ENCODE measurements around the gene FOXL2.
"Not testable (repeated sequence)": the region's sequence is repeated elsewhere in the genome, so short reads cannot be mapped to it uniquely, and the experiment has no call there.

FOXL2 gene

DNA sequence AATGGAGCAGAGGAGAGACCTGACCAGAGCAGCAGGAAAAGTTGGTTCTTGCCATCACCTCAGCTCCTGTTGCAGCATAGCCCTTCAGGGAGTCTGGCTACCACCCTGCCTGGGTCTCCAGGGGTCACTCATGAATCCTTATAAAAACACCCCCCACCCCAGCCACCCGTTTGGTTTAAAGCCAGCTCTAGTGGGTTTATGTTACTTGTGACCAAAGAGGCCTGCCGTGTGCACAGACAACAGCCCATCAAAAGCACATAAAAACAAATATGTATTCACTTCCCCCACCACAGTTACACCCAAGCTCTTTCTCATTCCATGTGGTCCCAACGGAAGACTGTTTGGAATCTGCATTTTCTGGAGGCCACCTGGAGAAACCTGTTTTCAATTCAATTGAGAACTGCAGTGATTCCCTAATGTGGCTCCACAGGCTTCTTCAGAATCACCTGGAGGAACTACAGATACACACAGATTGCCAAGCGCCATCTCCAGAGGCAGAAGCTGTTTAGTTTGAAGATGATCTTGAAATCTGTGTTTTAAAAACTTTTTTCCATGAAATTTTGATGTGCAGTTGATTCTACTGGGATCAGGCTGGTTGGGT lies 13.8 kb downstream of the FOXL2 start:
- no peak for DNase-seq (ENCODE audit: low spot score)

DNA sequence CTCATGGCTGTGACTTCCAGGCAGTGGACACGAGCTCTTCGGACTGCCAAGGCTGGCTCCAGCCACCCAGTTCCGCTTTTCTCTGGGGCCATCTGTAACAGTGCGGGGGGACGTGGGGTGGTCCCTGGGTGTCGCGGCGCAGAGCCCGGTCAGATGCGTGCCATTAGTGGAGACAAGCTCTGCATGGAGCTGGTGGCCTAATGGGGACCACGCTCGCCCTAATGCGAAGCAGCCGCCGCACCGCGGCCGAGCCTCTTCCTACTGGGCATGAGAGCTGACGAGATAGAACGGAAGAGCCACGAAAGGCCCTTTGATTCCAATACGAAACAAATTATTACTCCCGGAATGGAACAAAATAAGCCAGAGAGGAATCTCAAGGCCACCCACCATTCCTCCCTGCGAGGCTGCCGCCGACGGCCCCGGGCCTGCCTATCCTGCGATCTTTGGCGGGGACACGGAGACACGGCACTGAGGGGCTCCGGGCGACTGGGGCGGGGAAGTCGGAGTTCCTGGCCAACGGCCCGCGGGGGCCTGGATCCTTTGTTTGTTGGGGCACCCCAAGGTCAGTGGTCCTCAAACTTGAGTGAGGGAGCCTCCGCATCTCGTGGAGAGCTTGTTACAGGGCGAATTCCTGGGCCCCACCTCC lies 18.1 kb downstream of the FOXL2 start:
- no peak for DNase-seq (ENCODE audit: low spot score)

DNA sequence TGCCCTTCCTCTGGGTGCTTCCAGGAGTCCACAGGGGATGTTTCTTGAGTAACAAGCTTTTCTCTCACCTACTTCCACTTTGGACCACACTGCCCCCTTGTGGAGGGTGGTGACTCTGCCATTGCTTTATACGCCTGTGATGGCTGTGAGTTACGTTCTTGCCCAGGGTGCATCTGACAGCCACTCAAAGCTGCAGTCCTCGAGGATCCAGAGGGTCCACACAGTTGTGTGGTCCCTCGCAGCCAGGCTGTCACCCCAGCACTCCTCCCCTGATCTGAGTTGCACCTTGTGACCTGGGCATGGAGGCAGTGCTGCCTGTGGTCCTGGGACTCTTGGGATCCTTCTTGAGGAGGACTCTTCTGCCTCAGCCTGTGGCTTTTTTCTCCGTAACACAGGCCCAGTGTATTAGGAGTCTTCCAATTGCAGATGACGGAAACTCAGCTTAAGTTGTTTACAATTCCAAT lies 23.4 kb downstream of the FOXL2 start:
- peak; percentile 75 for DNase-seq (ENCODE audit: low spot score)

DNA sequence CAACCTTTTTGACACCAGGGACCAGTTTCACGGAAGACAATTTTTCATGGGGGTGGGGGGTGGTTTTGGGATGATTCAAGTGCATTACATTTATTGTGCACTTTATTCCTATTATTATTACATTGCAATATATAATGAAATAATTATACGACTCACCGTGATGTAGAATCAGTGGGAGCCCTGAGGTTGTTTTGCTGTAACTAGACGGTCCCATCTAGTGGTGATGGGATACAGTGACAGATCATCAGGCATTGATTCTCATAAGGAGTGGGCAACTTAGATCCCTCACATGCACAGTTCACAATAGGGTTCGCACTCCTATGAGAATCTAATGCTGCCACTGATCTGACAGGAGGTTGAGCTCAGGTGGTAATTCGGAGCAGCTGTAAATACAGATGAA lies 24.5 kb downstream of the FOXL2 start:
- DNase-seq (ENCODE audit: low spot score), result not testable (repeated sequence)

DNA sequence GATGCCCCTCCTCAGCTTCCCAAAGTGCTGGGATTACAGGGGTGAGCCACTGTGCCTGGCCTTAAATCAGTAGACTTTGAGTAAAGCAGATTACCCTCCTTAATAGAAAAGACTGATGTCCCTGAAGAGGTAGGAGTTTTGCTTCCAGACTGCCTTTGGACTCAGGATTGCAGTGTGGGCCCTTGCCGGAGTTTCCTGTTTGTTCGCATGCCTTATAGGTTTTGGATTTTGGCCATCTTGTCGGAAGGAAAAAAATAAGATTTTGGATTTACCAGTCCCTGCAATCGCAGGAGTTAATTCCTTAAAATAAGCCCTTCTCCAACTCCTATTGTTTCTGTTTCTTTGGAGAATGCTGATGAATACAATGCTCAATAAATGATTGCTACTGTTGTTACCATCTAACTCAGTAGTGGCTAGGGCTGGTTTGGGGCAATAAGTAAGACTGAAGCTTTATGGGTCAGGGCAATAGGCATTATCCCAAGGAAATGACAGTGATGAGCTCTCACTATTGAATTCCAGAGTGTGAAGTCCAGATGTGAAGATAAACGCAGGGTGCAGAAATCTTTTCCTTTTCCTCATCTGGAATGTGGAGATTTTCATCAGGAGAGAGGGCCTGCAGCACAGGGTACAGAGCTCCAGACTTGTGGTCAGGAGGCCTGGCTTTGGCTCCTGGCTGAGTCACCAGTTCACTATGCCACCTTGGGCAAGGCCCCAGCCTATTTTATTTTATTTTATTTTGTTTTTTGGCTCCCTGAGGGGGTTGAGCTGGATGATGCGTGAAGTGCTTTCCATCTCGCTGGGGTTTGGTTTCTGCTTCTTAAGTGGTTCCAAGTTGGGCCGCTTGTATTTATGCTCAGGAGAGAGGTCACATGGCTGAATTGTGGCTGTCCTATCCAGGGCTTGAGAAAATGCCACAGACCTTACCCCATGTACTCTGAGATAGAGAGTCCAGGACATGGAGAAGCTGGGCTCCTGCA lies 25.3 kb downstream of the FOXL2 start:
- no peak for DNase-seq (ENCODE audit: low spot score)

DNA sequence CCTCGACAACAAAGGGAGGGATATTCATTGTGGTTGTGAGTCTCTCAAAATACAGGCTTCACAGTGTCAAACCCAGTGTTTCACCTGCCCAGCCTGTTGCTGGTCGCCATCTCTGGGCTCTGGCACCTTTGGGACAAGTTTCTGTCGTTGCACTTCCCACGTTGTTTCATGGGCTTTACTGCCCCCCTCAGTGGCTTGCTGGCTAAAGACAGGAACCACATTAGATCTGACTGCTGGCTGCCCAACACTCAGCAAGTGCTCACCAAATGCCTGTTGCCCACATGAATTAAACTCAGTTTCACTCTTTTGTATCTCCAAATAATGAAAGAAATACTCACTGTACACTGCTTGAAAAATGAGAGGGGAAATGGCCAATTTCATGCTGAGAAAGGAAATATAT lies 27.6 kb downstream of the FOXL2 start:
- no peak for DNase-seq (ENCODE audit: low spot score)

DNA sequence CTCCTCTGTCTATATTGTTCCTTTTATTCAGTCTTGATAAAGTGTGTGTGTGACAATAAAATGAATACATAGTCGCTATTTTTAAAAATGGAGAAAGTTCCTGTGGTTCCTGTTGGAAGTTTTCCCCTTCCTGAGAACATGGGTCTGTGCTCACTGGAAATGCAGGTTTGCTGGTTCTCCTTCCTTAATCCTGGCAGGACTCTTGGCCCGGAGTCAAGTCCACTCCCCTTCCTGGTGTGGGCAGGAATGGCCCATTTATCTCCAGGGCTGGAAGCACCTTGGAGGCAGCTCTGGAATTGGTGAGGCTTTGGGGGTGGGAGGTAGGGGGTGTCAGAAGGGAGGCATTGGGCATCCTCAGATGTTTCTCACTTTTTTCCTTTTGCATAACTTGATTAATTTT lies 30.1 kb downstream of the FOXL2 start:
- no peak for DNase-seq (ENCODE audit: low spot score)

DNA sequence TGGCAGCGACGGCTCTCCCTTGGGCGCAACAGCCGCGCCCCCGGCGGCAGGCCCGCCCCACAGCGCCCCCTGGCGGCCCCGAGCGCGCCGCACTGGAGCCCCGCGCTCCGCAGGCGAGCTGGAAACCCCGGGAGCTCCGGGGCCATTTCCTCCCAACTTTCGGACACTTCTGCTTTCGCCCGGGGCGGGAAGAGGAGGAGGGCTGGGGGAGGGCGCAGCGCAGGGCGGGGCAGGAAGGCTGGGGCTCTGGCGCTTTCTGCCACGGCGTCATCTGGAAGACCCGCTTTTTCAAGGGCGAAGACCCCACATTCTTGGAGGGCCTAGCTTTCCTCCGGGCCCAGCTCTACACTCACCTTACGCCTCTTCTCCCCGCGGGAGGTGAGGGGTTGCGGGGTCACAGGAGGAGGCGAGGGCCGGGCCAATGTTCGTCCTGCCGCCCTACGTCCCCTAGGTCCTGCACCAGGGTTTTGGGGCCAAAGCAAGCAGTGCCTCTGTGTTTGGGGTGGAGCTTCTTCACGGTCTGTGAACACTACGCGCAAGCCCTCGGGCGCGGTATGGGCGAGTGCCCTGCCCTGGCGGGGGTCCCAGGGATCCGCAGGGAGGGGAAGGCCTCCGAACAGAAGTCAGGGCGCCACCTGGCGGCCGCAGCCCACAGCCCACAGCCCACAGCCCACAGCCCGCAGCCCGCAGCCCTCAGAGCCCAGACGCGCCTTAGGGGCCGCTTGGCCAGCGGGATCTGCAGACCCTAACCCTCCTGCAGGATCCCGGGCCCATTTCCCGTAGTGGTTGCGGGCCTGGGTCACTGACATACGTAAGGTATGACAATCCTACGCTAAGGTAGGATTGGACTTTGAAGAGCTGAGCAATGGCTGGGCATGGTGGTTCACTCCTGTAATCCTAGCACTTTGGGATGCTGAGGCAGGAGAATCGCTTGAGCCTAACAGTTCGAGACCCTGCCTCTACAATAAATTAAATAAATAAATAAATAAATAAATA lies 31.1 kb downstream of the FOXL2 start:
- peak; percentile 84 for DNase-seq (ENCODE audit: low spot score)

DNA sequence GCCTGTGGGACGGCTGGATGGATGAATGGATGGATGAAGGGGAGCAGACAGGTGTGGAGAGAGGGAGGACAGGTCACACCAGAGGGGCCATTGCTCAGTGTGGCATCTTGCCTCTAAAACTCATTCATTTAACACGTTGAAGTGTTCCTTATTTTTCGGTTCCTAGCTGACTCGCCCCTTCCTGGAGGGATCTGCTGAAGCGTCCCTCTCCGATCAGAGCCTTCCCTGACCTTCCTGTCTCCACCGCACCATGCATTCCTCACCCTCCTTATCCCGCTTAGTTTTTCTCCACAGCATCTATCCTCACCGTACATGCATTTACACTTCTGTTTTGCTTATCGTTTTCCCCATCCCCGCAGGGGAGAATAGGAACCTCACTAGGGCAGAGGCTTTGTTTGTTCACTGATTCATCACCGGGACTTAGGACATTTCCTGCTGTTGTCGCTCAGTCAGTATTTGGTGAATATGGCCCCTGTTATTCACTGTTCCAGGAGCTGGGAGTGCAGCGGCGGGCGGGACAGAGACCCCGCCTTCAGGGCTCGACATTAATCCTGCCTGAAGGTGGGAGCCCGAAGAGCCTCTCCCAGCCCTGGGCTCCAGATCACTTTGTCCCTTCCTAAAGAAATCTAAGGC lies 32.0 kb downstream of the FOXL2 start:
- DNase-seq (ENCODE audit: low spot score), result peak; percentile 83

DNA sequence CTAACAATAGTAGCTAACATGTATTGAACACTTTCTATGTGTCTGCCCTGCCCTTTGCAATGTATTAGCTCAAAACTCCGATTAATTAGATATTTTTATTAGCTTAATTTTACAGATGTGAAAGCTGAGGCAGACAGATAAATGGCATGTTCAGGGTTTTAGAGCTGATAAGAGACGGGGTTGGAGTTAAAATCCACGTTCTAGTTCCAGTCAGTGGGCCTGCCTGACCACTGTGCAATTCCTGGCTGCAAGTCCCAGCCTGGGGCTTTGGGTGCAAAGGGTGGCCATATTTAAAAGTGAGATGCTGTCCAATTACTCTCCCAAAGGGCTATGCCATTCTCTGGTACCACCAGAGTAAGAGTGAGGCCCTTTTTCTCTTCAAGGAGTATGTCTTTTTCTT lies 33.2 kb downstream of the FOXL2 start:
- no peak for DNase-seq (ENCODE audit: low spot score)

DNA sequence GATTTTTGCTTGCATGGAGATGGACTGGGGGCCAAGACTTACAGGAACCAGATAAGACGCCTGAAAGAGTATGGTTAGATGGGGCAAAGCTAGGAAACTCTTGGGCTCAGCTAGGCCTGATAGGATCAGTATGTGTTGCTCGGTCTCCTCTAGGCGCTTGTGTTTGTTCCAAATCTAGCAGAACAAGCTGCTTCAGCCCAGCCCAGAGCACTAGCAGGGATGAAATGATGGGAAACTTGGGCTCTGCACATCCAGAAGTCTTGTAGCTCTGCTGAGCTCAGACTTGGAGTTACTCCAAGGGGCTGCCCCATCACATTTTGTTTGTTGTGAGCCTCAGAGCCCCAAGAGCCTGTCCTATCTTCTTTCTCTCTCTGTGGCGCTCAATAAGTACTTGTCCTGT lies 34.7 kb downstream of the FOXL2 start:
- no peak for DNase-seq (ENCODE audit: low spot score)

DNA sequence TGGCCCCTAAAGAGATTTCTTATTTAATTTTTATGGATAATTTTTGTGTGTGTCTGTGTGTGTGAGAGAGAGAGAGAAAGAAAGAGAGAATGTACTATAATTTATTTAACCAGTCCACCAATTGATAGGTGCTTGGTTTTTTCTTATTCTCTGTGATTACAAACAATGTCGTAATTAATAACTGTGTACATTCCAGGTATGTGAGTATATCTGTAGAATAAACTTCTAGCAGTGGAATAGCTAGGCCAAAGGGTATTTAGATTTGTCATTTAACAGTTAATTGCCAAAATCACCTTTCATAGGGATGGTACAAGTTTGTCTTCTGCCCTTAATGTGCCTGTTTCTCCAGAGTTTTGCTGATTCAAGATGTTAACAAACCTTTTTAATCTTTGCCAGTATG lies 35.3 kb downstream of the FOXL2 start:
- no peak for DNase-seq (ENCODE audit: low spot score)

DNA sequence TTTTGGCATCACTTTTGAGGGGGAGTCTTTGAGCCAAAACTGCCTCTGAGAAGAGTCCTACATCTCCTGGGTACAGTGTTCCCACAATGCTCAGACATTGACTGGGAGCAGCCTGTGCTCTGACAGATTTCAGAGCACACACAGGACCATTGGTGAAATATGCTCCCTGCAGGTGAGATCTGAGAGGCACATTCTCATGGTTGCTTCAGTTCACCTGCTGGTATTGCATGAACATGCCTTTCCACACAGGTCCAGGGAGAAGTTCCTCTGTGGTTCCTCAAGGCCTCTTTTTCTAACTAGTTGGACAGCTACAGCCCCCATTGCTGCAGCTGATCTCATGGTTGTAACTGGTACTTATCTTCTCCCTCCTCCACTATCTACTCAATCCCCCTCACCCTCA lies 37.0 kb downstream of the FOXL2 start:
- DNase-seq (ENCODE audit: low spot score), result no peak

DNA sequence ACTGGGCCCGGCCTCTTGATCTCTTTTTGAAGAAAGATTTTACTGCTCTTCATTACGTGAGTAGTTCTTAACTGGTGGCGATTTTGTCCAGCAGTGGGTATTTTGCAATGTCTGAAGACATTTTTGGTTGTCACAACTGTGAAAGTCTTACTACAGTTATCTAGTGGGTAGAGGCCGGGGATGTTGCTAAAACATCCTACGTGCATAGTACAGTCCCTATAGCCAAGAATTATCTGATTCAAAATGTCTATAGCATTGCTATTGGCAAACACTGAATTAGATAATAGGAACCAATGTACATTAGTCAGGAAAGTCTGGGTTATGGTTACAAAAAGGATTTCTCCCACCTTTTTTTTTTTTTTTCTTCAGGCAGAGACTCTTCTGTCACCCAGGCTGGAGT lies 38.1 kb downstream of the FOXL2 start:
- no peak for DNase-seq (ENCODE audit: low spot score)

DNA sequence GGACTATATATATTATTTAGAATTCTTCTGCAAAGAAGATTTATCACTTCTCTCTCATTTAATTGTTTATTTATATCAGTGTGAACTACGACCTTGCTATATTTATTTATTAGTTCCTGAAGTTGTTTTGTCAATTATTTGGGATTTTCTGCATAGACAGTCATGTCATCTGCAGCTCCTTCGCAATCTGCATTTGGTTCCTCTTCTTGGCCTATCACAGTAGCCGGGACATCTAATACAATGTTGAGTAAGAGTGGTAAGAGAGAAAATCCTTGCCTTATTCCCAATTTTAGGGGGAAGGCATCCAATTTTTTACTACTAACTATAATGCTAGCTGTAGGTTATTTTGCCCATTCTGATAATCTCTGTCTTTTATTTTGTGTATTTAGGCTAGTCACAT lies 39.4 kb downstream of the FOXL2 start:
- DNase-seq (ENCODE audit: low spot score), result no peak

DNA sequence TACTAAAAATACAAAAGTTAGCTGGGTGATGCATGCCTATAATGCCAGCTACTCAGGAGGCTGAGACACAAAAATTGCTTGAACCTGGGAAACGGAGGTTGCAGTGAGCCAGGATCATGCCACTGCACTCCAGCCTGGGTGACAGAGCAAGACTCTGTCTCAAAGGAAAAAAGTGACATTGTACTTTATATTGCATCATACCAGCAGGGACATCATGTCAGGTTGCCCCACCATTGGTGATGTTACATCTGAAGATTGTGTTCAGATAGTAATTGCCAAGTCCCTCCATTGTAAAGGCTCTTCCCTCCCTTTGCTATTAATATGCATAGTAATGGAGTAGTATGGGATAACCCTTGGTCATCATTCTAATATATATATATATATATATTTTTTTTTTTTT lies 44.8 kb downstream of the FOXL2 start:
- no peak for DNase-seq (ENCODE audit: low spot score)

DNA sequence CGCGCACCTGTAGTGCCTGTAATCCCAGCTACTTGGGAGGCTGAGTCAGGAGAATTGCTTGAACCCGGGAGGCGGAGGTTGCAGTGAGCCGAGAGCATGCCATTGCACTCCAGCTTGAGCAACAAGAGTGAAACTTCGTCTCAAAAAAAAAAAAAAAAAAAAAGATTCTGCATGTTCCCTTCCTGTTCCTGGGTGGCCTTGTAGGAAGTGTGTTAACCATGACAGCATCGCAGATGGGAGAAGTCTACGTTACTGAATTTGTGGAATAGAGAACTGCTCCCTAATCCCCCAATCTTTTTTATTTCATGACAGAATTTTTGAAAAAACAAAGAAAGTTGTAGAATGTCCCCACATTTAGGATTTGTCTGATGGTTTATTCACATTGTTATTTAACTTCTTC lies 45.4 kb downstream of the FOXL2 start:
- no peak for DNase-seq (ENCODE audit: low spot score)

DNA sequence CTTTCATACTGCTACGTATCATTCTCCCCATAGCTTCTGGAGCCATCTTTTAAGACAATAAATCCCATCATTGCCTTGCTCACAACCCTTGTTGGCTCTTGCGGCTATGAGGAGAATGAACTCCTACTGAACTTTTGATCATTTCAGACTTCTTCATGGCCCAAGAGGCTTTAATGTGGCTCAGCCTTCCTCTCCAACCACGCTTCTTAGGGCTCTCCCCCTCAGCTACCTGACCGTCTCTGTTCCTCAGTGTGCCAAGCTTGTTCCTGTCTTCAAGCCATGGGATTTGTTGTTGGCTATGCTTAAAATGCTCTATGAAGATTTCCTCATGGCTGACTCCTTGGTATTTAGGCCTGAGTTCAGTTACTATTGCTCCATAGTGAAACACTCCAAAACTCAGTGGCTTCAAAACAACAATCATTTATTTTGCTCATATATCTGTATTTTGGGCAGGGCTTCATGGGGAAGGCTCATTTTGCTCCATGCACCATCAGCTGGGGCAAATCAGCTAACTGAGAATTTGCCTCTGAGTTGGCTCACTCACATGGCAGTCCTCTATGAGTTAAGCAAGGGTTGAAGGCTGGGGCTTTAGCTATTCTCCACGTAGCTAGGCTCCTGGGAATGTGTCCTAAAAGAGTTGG lies 47.5 kb downstream of the FOXL2 start:
- DNase-seq (ENCODE audit: low spot score), result no peak

DNA sequence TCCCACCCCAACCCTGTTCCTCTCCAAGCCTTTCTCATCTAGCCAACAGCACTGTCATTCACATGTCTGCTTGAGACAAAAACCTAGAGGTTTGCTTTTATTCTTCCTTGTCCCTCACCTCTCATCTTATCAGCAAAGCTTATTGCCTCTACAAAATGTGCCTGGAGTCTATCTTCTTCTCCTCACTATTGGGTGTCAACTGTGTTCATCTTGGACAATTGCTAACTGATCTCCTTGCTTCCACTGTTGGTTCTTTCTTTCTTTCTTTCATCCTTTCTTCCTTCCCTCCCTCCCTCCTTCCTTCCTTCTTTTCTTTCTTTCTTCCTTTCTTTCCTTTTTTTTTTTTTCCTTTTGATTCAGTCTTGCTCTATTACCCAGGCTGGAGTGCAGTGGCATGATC lies 48.2 kb downstream of the FOXL2 start:
- DNase-seq (ENCODE audit: low spot score), result no peak

DNA sequence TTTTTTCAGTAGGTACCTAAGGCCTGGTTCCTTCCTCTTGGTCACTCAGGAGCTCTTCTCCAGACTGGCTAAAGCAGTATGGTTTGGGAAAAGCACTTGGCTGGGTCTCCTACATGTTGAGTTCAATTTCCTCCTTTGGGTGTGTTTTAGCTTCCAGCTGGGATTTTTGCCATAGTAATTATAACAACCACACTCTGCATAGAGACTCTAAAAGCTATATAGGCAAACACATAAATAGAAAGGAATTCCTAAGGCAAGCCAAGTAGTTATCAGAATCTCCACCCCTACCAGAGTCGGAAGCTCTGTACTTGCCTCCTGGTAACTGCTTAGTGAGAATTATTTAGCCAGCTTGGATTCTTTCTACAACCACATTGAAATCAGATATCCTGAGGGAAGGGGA lies 48.6 kb downstream of the FOXL2 start:
- no peak for DNase-seq (ENCODE audit: low spot score)

All from kidney capillary endothelial cell (primary cell).